Chondrocyte (in vitro differentiated cells): ENCODE results near the gene USP21. TPM values are rescaled to one million over a fixed set of nuclear protein-coding genes. Genes with fewer than 3 reads are reported as not detected.
"Not testable (repeated sequence)": the region's sequence is repeated elsewhere in the genome, so short reads cannot be mapped to it uniquely, and the experiment has no call there.

Source experiments
- DNase-seq: peaks from one replicate; pipeline ENCODE4 v3.0.0; 2021; ENCODE audit warnings: mixed read lengths, low spot score
- H3K27ac Mint-ChIP-seq: one replicate; pipeline ENCODE4 v1.8.0; 2021; ENCODE audit warnings: mild to moderate bottlenecking, moderate library complexity, mixed read lengths; ENCODE audit not compliant: unreplicated experiment
- H3K27me3 Mint-ChIP-seq: 2 replicates; pipeline ENCODE4 v1.8.0; 2021; ENCODE audit warnings: low read depth, mixed read lengths
- H3K36me3 Mint-ChIP-seq: 2 replicates; pipeline ENCODE4 v1.8.0; 2021; ENCODE audit warnings: low read depth, mixed read lengths
- H3K4me1 Mint-ChIP-seq: 2 replicates; pipeline ENCODE4 v1.8.0; 2021; ENCODE audit warnings: low read depth, mild to moderate bottlenecking, mixed read lengths
- H3K4me3 Mint-ChIP-seq: one replicate; pipeline ENCODE4 v1.8.0; 2021; ENCODE audit warnings: mild to moderate bottlenecking, moderate library complexity, mixed read lengths; ENCODE audit not compliant: unreplicated experiment
- H3K9me3 Mint-ChIP-seq: 2 replicates; pipeline ENCODE4 v1.8.0; 2021; ENCODE audit warnings: low read depth, mixed read lengths
- total RNA-seq: library from RNA; stranded (reverse); gene quantifications from 3 replicates; pipeline ENCODE4 v1.2.1, GENCODE V29; 2021
- TF ChIP-seq, protein P1 (sequence below): fragments of 200-600 bp; sonication (generic); IDR thresholded peaks from 2 replicates; pipeline ENCODE4 v1.5.0; 2021; ENCODE audit warnings: antibody characterized with exemption, mild to moderate bottlenecking, moderate library complexity

Gene USP21
- total RNA-seq, 1 donor from 2014 or later: 16.0 TPM

DNA sequence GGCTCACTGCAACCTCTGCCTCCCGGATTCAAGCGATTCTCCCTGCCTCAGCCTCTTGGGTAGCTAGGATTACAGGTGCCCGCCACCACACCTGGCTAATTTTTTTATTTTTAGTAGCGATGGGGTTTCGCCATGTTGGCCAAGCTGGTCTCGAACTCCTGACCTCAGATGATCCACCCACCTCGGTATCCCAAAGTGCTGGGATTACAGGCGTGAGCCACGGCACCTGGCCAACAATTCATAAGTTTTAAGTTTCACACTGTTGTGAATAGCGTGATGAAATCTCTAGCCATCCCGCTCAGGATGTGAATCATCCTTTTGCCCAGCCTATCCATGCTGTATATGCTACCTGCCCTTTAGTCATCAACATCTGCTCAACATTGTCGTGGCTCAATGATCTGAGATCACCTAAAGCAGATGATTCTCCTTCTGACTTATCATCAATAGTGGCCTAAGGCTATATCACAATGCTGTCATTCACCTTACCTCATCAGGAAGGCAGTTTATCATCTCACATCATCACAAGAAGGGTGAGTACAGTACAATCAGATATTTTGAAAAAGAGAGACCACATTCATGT is 44.1 kb upstream of the USP21 start:
- peaks cover 65% of the 10 kb centered on the region for H3K4me1 Mint-ChIP-seq
- DNase-seq: no peak
- peak overlapping the region; percentile 97 for H3K27ac Mint-ChIP-seq
- TF ChIP-seq, protein P1, sequence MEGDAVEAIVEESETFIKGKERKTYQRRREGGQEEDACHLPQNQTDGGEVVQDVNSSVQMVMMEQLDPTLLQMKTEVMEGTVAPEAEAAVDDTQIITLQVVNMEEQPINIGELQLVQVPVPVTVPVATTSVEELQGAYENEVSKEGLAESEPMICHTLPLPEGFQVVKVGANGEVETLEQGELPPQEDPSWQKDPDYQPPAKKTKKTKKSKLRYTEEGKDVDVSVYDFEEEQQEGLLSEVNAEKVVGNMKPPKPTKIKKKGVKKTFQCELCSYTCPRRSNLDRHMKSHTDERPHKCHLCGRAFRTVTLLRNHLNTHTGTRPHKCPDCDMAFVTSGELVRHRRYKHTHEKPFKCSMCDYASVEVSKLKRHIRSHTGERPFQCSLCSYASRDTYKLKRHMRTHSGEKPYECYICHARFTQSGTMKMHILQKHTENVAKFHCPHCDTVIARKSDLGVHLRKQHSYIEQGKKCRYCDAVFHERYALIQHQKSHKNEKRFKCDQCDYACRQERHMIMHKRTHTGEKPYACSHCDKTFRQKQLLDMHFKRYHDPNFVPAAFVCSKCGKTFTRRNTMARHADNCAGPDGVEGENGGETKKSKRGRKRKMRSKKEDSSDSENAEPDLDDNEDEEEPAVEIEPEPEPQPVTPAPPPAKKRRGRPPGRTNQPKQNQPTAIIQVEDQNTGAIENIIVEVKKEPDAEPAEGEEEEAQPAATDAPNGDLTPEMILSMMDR: no peak
- H3K36me3 Mint-ChIP-seq: peaks cover 3% of the 10 kb centered on the region
- H3K27me3 Mint-ChIP-seq: no peaks in the 10 kb centered on the region
- H3K4me3 Mint-ChIP-seq: no peak overlapping the region
- no peaks in the 10 kb centered on the region for H3K9me3 Mint-ChIP-seq

DNA sequence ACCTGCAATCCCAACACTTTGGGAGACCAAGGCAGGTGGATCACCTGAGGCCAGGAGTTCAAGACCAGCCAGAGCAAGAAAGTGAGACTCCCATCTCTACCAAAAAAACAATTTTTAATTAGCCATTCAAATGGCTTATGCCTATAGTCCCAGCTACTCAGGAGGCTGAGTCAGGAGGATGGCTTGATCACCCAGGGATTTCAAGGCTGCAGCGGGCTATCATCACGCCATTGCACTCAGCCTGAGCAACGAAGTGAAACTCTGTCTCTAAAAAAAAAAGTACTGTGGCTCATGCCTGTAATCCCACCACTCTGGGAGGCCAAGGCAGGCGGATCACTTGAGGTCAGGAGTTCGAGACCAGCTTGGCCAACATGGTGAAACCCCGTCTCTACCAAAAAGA is 43.3 kb upstream of the USP21 start:
- not testable (repeated sequence) for H3K36me3 Mint-ChIP-seq, DNase-seq, H3K27me3 Mint-ChIP-seq, H3K9me3 Mint-ChIP-seq
- peak overlapping the region; percentile 97 for H3K27ac Mint-ChIP-seq
- peak overlapping the region; percentile 90 for H3K4me3 Mint-ChIP-seq
- peaks cover 67% of the 10 kb centered on the region for H3K4me1 Mint-ChIP-seq

DNA sequence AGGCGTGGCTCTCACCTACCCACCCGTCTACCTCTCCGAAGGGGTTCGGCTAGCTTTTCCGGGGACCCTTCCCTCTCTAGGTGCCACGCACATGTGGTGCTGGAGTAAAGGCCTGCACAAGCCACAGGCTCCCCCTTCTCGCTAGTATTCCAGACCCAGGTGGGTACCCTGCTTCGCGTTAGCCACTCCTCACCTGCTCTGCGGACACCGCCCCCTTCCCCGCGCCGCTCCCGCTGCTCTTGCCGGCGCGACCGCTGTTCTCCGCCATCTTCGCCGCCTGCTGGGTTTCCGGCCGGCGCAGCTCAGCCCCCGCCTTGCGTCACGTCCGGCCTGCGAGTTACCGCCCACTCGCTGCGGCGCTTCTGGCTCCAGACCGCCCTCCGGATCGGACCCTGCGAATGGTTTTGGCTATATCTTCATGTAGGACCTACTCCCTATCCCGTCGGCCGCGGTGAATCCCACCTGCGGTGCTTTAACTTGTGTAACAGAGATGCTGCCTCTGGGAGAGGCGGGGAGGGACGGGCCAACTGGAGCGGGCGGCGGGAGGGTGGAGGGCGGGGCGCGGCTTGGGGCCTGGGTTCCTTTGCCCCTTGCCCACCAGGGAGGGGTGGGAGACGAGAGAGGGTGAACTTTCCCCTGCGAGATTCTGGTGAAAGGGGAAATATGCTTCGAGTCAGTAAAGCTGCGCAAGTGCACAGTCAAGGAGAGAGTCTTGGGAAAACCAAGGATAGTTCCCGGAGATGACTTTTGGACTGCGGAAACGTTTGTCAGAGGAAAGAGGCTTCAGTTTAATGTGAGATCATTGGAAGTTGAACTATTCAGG is 41.3 kb upstream of the USP21 start, which contains the start of the genes NIT1 and PFDN2:
TSS of gene NIT1 (plus strand) at position 347 of the 823 bp plus-strand sequence. CDS start at position 419, 72 bp downstream.
TSS of gene PFDN2 (minus strand) at position 279 of the 823 bp plus-strand sequence. CDS start at position 268, 11 bp downstream.
- H3K4me3 Mint-ChIP-seq: peak within 1 kb of the TSS; percentile 90
- H3K36me3 Mint-ChIP-seq: peaks cover 19% of the 10 kb centered on the region
- peak within 1 kb of the TSS; percentile 97 for H3K27ac Mint-ChIP-seq
- H3K9me3 Mint-ChIP-seq: no peaks in the 10 kb centered on the region
- peak; percentile 93 for DNase-seq
- TF ChIP-seq, protein P1: peak; percentile 12
- peaks cover 62% of the 10 kb centered on the region for H3K4me1 Mint-ChIP-seq
- H3K27me3 Mint-ChIP-seq: no peaks in the 10 kb centered on the region

GRCh38 chr1:161119092-161119903 is 40.0 kb upstream of the USP21 start:
- Mint-ChIP-seq H3K27ac (peak overlapping the region; percentile 97), H3K36me3 (peaks cover 29% of the 10 kb centered on the region), H3K4me3 (peak overlapping the region; percentile 90), H3K27me3 (no peaks in the 10 kb centered on the region), H3K9me3 (no peaks in the 10 kb centered on the region), H3K4me1 (peaks cover 51% of the 10 kb centered on the region)
- DNase-seq: no peak
- TF ChIP-seq, protein P1: peak; percentile 69

- H3K36me3 Mint-ChIP-seq: peaks cover 32% of the 10 kb centered on the region
- no peak overlapping the region for H3K27ac Mint-ChIP-seq
- no peaks in the 10 kb centered on the region for H3K9me3 Mint-ChIP-seq
- DNase-seq: no peak
- no peak overlapping the region for H3K4me3 Mint-ChIP-seq
- TF ChIP-seq, protein P1: no peak
- H3K27me3 Mint-ChIP-seq: no peaks in the 10 kb centered on the region
- peaks cover 33% of the 10 kb centered on the region for H3K4me1 Mint-ChIP-seq
Measured at GRCh38 chr1:161121042-161121650, 38.2 kb upstream of the USP21 start.
